Muscle layer of duodenum (tissue), 2 donors: ENCODE results near the gene ELMO1.

Experiments
- H3K27ac ChIP-seq: one replicate; pipeline ENCODE4 v1.7.0; 2013; ENCODE audit warnings: mild to moderate bottlenecking, low read length
- H3K27me3 ChIP-seq: one replicate; pipeline ENCODE4 v1.7.0; 2013; ENCODE audit warnings: low read depth, mild to moderate bottlenecking, control low read depth, low read length
- H3K36me3 ChIP-seq, 2 donors: one replicate each; pipeline ENCODE4 v1.7.0; 2013; ENCODE audit warnings: low read length in 2 of 2, control low read depth in 1 of 2, mild to moderate bottlenecking in 1 of 2; ENCODE audit not compliant: insufficient read depth in 2 of 2, control insufficient read depth in 1 of 2
- H3K4me1 ChIP-seq, 2 donors: one replicate each; pipeline ENCODE4 v1.7.0; 2013; ENCODE audit warnings: low read length in 2 of 2, mild to moderate bottlenecking in 2 of 2, control low read depth in 1 of 2, moderate library complexity in 1 of 2; ENCODE audit not compliant: insufficient read depth in 2 of 2, control insufficient read depth in 1 of 2
- H3K4me3 ChIP-seq, 2 donors: one replicate each; pipeline ENCODE4 v1.7.0; 2013; ENCODE audit warnings: low read length in 2 of 2, low read depth in 1 of 2, mild to moderate bottlenecking in 1 of 2
- H3K9me3 ChIP-seq, 2 donors: one replicate each; pipeline ENCODE4 v1.7.0; 2013; ENCODE audit warnings: low read length in 2 of 2, control low read depth in 1 of 2, mild to moderate bottlenecking in 1 of 2; ENCODE audit not compliant: control insufficient read depth in 1 of 2
- donor health status: healthy.

The ELMO1 gene

DNA sequence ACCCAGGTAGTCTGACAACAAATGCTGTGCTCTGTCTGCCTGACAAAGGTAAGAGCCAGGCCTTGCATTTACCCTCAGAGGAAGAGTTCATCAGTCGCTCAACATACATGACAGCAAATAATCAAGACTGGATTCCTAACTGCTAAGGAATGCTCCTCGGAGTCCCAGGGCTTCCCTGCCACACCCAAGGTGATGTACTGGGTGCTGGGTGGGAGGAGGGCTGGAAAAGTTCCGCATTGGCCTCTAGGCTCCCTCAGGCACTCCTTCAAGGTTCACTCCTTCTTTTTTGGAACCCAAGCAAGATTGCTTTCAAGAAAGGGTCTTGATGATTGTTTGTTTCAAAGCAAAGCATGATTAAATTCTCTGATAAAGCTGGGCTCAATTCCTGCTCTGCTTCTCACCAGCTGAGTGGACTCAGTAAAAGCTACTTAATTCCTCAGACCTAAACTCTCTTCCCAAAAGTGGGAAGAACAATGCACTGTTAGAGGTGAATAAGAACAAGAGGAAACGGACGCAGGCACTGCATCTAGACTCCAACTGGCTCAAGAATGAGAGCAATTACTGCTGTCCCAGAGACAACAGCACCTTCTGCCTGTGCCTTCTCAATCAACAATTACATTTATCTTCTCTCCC, 173.5 kb downstream of the ELMO1 start:
- Histone ChIP-seq H3K27ac (no peak overlapping the region), H3K4me1 (peaks cover 0 to 6% of the 10 kb centered on the region in 2 donors), H3K9me3 (no peaks in the 10 kb centered on the region), H3K4me3 (no peak overlapping the region), H3K27me3 (no peaks in the 10 kb centered on the region), H3K36me3 (peaks cover 0 to 3% of the 10 kb centered on the region in 2 donors)

DNA sequence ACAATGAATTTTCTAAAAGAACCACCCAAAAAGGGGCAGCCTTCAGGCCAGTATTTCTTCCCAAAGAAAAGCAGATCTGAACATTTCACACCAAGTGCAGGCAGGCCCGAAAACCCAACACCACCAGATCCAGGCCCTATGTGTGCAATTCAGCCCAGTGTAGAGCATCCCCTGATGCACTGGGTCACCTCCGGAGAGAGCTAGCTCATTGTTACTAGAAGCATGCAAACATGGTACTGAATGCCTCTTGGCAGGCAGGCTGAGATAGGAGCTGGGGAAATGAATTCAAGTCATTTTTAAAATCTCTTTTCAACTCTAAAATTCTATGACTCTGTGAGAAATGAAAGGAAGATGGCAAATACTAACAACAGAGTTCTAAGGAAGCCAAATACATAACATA, 174.8 kb downstream of the ELMO1 start:
- Histone ChIP-seq H3K4me3 (no peak overlapping the region), H3K27me3 (no peaks in the 10 kb centered on the region), H3K36me3 (peaks cover 0 to 3% of the 10 kb centered on the region in 2 donors), H3K4me1 (peaks cover 0 to 6% of the 10 kb centered on the region in 2 donors), H3K9me3 (no peaks in the 10 kb centered on the region), H3K27ac (no peak overlapping the region)

DNA sequence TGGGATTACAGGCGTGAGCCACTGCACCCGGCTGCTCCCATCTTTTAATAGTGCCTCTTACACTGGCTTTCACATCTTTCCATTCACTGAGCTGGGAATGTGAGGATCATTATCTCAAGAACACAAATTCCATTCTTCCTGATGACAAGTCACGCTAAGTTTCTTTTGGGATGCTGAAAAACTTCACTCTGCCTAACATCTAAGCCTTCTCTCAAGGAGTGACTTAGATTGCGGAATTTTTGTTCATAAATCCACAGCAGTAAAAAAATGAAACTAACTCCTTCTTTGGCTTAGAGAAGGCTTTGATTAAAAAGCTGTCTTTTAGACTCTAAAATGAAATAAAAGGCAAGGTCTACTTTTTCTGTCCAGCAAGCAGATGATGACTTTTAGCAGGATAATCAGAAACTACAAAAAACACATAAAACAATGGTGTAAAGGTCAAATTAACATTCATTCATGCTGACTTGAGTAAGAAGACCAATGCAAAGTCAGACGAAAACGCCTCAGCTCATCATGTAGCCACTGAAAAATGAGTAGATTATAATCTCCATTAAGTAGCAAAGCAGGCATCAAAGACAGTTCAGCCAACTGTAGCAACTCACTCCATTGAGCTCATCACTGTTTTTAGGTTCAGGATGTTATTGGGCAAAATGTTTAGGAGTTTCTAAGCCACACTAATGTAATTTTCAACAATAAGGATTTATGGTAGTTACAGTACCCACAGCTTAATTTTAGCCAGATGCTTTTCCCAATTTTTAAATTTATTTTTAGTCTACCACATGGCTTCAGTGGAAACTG, 178.8 kb downstream of the ELMO1 start:
- no peak overlapping the region for H3K4me3 ChIP-seq
- H3K9me3 ChIP-seq, result no peaks in the 10 kb centered on the region
- no peak overlapping the region for H3K27ac ChIP-seq
- H3K27me3 ChIP-seq, result no peaks in the 10 kb centered on the region
- peaks cover 0 to 5% of the 10 kb centered on the region in 2 donors for H3K4me1 ChIP-seq
- peaks cover 3 to 4% of the 10 kb centered on the region in 2 donors for H3K36me3 ChIP-seq

DNA sequence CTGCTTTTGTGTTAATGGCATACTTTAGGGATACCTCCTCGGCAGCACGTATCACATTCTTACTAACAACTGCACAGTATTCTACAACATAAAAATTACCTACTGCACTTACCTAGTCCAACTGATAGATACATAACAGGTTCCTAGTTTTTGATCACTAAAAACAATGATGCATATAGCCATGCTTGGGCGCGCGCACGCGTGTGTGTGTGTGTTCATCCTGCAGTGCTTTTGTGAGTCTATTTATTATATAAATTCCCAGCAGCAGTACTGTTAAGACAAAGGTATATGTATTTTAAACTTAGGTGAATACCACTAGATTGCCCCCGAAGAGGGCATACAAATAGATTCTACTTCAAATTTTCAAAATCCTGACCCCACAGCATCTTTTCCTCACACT, 181.4 kb downstream of the ELMO1 start:
- Histone ChIP-seq H3K27me3 (no peaks in the 10 kb centered on the region), H3K9me3 (no peaks in the 10 kb centered on the region)

DNA sequence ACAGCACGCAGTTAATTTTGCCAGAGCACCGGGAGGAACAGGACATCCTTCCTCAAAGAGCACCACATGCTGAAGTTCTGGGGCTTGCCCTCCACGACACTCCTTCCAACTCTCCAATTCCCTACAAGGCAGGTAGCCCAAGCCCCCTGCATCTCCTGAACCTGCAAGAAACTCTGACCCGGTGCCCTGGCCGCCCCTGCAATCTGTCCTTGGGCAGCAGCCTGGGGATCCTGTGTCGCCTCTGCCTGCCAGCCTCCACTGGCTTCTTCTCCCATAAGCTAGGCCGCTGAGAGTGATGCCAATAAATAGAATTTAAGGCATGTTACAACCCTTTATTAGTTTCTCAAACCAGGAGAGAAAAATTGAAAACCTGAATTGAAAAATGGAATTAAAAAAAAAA, 182.8 kb downstream of the ELMO1 start:
- H3K4me1 ChIP-seq, result peaks cover 0 to 4% of the 10 kb centered on the region in 2 donors
- H3K27me3 ChIP-seq, result no peaks in the 10 kb centered on the region
- H3K27ac ChIP-seq, result no peak overlapping the region
- H3K9me3 ChIP-seq, result no peaks in the 10 kb centered on the region
- no peak overlapping the region for H3K4me3 ChIP-seq
- peaks cover 0 to 4% of the 10 kb centered on the region in 2 donors for H3K36me3 ChIP-seq

More for the DNA sequence above, 181.4 kb downstream of the ELMO1 start:
- Histone ChIP-seq H3K4me1 (peaks cover 0 to 4% of the 10 kb centered on the region in 2 donors), H3K27ac (no peak overlapping the region), H3K4me3 (no peak overlapping the region), H3K36me3 (peaks cover 3 to 4% of the 10 kb centered on the region in 2 donors)

DNA sequence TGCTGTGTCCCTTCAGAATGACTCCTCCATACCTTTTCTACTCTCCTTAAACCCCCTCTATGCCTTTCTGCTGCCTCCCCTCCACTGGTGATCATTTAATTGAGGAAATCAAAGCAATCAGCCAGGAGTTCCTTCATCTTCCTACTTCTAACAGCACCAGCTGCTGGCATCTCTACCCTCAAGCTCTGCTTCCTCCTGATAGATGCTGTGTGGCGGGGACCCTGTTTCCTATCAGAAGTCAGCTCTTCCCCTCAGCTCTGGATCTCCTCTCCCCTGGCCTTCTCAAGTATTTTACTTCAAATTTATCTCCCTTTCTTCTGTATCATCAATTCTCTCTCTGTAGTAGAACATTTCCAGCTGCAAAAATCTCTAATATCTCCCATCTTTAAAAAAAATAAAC, 183.7 kb downstream of the ELMO1 start:
- Histone ChIP-seq H3K4me3 (no peak overlapping the region), H3K36me3 (peaks cover 0 to 4% of the 10 kb centered on the region in 2 donors), H3K4me1 (peaks cover 0 to 4% of the 10 kb centered on the region in 2 donors), H3K27ac (no peak overlapping the region), H3K9me3 (no peaks in the 10 kb centered on the region), H3K27me3 (no peaks in the 10 kb centered on the region)

DNA sequence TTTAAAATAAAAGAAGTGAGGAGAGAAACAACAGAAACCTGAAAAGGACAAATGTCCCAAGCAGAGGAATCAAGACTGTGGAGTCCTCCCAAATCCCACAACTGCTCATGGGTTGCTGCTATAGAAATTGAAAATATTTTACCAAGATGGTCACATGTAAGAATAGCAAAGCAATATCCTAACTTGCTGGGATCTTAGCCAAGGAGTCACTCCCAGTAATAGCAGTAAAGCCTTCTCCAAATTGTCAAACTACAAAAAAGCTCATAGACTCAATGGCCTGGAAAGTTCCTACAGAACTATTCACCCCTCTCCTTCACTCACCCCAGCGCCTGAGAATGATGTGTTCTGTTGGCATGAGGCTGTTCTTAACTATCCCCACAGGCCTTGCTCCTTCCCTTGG, 186.5 kb downstream of the ELMO1 start:
- no peak overlapping the region for H3K27ac ChIP-seq
- H3K27me3 ChIP-seq, result no peaks in the 10 kb centered on the region
- H3K4me3 ChIP-seq, result no peak overlapping the region
- H3K4me1 ChIP-seq, result peaks cover 0 to 4% of the 10 kb centered on the region in 2 donors
- no peaks in the 10 kb centered on the region for H3K9me3 ChIP-seq
- H3K36me3 ChIP-seq, result peaks cover 0 to 5% of the 10 kb centered on the region in 2 donors

DNA sequence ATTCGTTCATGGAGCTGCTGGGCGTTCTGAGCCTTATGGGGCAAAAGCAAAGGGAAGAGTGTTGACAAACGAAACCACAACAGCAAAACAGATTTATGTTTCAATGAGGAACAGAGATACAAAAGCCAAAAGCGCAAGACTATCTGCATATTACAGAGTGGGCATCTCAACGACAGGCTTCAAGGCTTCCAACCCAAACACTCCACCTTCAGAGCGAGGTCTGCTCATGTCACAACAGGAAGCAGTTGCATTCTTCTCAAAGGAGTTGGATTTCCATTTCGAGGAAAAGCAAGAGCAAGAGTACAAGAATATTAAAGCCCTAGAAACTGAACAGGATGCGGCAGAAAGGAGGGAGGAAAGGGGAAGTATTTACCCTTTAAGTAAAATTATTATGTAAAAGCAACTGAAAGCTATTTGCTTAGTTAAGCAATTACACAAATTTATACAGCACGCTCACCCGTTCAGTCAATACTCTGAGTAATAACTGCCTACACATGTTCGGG, 189.3 kb downstream of the ELMO1 start:
- no peaks in the 10 kb centered on the region for H3K4me1 ChIP-seq
- H3K4me3 ChIP-seq, result no peak overlapping the region
- H3K27me3 ChIP-seq, result no peaks in the 10 kb centered on the region
- H3K9me3 ChIP-seq, result no peaks in the 10 kb centered on the region
- H3K27ac ChIP-seq, result no peak overlapping the region
- peaks cover 0 to 5% of the 10 kb centered on the region in 2 donors for H3K36me3 ChIP-seq

DNA sequence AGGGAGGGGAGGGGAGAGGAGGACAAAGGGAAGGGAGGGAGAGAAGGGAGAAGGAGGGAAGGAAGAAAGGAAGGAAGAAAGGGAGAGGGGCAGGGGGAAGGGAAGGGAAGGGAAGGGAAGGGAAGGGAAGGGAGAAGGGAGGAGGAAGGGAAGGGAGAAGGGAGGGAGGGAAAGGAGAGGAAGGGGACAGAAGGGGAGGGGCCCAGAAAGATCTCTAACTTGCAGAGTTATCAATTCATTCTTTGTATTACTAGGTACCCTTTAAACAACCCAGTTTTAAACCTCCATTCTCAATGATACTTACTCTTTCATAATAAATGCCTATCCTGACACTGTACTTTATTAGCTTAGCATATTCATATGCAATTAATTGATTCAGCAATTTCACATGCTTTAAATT, 192.0 kb downstream of the ELMO1 start:
- Histone ChIP-seq H3K36me3 (peaks cover 0 to 5% of the 10 kb centered on the region in 2 donors), H3K27ac (no peak overlapping the region), H3K4me3 (no peak overlapping the region), H3K9me3 (no peaks in the 10 kb centered on the region), H3K4me1 (no peaks in the 10 kb centered on the region), H3K27me3 (no peaks in the 10 kb centered on the region)

DNA sequence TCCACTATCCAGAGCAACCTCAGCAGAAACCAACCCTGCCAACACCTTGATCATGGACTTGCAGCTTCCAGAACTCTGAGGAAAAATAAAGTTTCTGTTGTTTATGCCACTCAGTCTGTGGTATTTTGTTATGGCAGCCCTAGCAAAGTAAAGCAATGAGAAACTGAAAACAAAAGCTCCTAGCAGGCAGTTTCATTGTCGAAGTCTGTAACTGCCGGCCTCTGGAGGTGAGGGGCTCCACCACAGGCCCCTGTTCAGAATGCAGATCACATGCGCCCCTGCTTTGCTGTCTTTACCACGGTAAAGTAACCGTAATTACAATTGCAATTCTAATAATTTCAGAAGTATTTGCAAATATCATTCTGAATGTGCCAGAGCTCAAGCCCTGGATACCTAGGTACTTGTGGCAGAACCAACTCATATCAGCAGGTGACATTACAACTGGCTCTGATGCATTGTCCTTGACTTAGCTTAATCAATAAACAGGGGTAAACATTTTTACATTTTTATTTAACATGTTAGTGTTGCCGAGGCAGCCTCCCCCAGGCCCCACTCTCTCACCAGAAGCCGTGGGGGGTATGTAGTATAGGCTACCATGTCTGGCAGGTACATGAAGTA, 193.2 kb downstream of the ELMO1 start:
- H3K9me3 ChIP-seq, result no peaks in the 10 kb centered on the region
- no peak overlapping the region for H3K27ac ChIP-seq
- H3K4me1 ChIP-seq, result no peaks in the 10 kb centered on the region
- no peak overlapping the region for H3K4me3 ChIP-seq
- peaks cover 0 to 5% of the 10 kb centered on the region in 2 donors for H3K36me3 ChIP-seq
- H3K27me3 ChIP-seq, result no peaks in the 10 kb centered on the region

DNA sequence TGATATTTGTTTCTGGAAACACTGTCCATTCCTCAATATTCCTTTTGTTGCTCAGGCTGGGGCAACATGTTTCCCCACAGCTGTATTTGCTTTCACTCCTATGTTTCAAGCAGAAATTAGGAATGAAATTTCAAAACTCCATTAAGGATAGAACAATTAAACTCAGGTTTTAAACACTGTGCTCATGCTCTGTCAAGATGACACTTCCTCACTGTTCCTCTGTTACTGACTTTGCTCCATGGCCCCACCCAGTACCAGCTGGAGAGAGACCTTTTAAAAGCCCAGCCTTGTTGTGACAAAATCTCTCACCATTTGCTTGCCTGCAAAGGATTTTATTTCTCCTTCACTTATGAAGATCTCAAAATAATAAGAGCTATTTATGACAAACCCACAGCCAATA, 197.4 kb downstream of the ELMO1 start:
- Histone ChIP-seq H3K36me3 (no peaks in the 10 kb centered on the region), H3K27me3 (no peaks in the 10 kb centered on the region), H3K9me3 (no peaks in the 10 kb centered on the region), H3K27ac (peak overlapping the region; percentile 53), H3K4me3 (no peak overlapping the region), H3K4me1 (peaks cover 0 to 8% of the 10 kb centered on the region in 2 donors)
